Ishikawa (cell line): ENCODE measurements around the gene PEAK1.

Source experiments
- CEBPB ChIP-seq: IDR thresholded peaks from 2 replicates; pipeline ENCODE4 v1.6.1; 2012
- CREB1 ChIP-seq: IDR thresholded peaks from 2 replicates; pipeline ENCODE4 v1.6.1; 2012; ENCODE audit warnings: low read depth
- EGR1 ChIP-seq: IDR thresholded peaks from 2 replicates; pipeline ENCODE4 v1.6.1; 2012
- EP300 ChIP-seq: IDR thresholded peaks from 2 replicates; pipeline ENCODE4 v1.6.1; 2012; ENCODE audit warnings: borderline replicate concordance
- FOXM1 ChIP-seq: IDR thresholded peaks from 2 replicates; pipeline ENCODE4 v1.6.1; 2012; ENCODE audit warnings: low read depth, borderline replicate concordance
- NFIC ChIP-seq: IDR thresholded peaks from 2 replicates; pipeline ENCODE4 v1.6.1; 2012
- RAD21 ChIP-seq: IDR thresholded peaks from 2 replicates; pipeline ENCODE4 v1.6.1; 2012; ENCODE audit warnings: low read depth
- TAF1 ChIP-seq: IDR thresholded peaks from 2 replicates; pipeline ENCODE4 v1.6.1; 2012; ENCODE audit warnings: low read depth, mild to moderate bottlenecking
- TCF12 ChIP-seq: IDR thresholded peaks from 2 replicates; pipeline ENCODE4 v1.6.1; 2012; ENCODE audit warnings: low read depth
- TEAD4 ChIP-seq: IDR thresholded peaks from 2 replicates; pipeline ENCODE4 v1.6.1; 2012
- YY1 ChIP-seq: IDR thresholded peaks from 2 replicates; pipeline ENCODE4 v1.6.1; 2012; ENCODE audit warnings: low read depth
- ZBTB7A ChIP-seq: IDR thresholded peaks from 2 replicates; pipeline ENCODE4 v1.6.1; 2012; ENCODE audit warnings: low read depth
- TF ChIP-seq, protein P1 (sequence below): IDR thresholded peaks from 2 replicates; pipeline ENCODE4 v1.6.1; 2012; ENCODE audit warnings: low read depth, mild to moderate bottlenecking
- TF ChIP-seq, protein P2 (sequence below): IDR thresholded peaks from 2 replicates; pipeline ENCODE4 v1.6.1; 2012
- TF ChIP-seq, protein P3 (sequence below): IDR thresholded peaks from 2 replicates; pipeline ENCODE4 v1.6.1; 2012

PEAK1 gene

DNA sequence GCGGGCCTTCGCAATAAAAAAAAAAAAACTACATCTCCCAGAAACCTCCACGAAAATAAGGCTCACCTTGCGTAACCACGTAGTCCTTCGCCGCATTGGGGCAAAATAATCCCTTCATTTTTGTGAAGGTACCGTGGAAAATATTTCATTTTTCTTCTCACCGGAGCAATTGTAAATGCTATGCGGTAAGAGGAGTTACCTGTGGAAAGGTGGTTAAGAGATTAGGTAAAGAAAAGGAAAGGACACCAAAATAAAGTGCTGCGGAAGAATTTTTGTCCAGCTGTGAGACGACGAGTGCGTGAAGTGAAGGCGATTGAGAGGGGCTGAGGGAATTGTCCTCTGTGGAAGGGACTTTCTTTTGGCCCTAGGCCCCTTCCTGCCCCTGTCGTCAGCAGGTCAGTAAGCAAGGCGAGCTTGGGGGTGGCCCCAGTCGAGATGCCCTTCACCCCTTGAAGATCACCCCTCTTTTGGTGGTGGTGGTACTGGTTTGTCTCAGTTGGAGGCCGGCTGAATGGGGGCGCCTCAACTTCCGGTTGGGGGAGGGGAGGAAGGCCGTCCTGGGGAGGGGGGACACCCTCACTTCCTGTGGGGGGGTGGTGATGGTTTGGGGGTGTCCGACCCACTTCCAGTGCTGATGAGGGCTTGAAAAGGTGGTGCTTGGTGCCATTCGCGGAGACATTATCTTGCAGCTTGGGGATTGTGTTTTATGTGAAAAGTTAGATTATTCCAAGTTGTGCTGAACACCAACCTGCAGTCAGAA, 886 bp upstream of the PEAK1 start, which contains the start of gene HMG20A:
Gene HMG20A (plus strand): TSS at position 279 of the 760 bp plus-strand sequence. CDS start 37,520 bp downstream, outside the sequence.
- TF ChIP-seq FOXM1 (no peak), ZBTB7A (peak; percentile 96), NFIC (no peak), EGR1 (no peak), TAF1 (peak; percentile 80), CREB1 (peak; percentile 72), YY1 (0 out of 2 replicates have a peak, but pooled peaks have one; percentile 47), EP300 (no peak), TEAD4 (no peak), TCF12 (no peak), CEBPB (peak; percentile 95), RAD21 (no peak)
- TF ChIP-seq, protein P1, sequence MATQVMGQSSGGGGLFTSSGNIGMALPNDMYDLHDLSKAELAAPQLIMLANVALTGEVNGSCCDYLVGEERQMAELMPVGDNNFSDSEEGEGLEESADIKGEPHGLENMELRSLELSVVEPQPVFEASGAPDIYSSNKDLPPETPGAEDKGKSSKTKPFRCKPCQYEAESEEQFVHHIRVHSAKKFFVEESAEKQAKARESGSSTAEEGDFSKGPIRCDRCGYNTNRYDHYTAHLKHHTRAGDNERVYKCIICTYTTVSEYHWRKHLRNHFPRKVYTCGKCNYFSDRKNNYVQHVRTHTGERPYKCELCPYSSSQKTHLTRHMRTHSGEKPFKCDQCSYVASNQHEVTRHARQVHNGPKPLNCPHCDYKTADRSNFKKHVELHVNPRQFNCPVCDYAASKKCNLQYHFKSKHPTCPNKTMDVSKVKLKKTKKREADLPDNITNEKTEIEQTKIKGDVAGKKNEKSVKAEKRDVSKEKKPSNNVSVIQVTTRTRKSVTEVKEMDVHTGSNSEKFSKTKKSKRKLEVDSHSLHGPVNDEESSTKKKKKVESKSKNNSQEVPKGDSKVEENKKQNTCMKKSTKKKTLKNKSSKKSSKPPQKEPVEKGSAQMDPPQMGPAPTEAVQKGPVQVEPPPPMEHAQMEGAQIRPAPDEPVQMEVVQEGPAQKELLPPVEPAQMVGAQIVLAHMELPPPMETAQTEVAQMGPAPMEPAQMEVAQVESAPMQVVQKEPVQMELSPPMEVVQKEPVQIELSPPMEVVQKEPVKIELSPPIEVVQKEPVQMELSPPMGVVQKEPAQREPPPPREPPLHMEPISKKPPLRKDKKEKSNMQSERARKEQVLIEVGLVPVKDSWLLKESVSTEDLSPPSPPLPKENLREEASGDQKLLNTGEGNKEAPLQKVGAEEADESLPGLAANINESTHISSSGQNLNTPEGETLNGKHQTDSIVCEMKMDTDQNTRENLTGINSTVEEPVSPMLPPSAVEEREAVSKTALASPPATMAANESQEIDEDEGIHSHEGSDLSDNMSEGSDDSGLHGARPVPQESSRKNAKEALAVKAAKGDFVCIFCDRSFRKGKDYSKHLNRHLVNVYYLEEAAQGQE = 0 out of 2 replicates have a peak, but pooled peaks have one; percentile 5
- TF ChIP-seq, protein P2, sequence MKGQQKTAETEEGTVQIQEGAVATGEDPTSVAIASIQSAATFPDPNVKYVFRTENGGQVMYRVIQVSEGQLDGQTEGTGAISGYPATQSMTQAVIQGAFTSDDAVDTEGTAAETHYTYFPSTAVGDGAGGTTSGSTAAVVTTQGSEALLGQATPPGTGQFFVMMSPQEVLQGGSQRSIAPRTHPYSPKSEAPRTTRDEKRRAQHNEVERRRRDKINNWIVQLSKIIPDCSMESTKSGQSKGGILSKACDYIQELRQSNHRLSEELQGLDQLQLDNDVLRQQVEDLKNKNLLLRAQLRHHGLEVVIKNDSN = no peak
- TF ChIP-seq, protein P3, sequence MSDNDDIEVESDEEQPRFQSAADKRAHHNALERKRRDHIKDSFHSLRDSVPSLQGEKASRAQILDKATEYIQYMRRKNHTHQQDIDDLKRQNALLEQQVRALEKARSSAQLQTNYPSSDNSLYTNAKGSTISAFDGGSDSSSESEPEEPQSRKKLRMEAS = peak; percentile 17; the same call in 1 of the 2 replicates

DNA sequence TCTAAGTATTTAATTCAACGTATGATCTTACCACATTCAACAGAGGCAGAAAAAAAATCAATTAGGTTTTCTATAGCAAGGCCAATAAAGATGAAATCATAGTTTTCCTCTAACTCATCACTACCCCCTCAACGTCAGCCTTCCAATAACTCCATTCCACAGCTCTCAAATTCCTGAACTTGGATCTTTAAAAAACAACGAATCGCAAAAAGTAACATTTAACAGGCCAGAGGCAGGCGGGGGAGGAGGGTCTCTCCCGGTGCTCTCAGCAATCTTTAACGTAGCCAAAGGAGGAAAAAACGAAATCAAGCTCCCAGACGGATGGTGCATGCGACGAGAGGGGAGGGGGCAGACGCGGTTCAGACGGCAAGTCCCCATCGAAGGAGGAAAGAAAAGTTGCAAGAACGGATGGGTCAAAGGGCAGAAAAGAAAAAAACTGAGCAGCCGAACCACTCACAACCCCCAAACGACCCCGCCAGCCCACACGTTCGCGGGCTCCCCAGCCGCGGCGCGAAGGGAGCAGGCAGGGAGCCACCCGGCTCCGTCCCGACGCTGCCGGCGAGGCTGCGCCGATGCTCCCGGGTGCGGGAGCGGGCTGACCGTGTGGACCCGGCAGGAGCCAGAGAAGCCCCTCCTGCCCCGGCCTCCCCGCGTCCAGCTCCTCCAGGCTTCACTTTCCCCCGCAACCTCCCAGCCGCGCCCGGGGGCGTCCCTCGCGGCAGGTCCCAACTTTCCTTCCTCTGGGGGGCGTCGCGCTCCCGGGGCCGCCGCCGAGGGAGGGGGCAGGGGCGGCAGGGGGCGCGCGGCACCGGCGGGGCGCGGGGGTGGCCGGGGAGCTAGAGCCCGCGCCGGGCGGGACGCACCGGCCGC, 703 bp downstream of the PEAK1 start:
- TF ChIP-seq, protein P1 = no peak
- TF ChIP-seq TAF1 (no peak), ZBTB7A (peak; percentile 89)

DNA sequence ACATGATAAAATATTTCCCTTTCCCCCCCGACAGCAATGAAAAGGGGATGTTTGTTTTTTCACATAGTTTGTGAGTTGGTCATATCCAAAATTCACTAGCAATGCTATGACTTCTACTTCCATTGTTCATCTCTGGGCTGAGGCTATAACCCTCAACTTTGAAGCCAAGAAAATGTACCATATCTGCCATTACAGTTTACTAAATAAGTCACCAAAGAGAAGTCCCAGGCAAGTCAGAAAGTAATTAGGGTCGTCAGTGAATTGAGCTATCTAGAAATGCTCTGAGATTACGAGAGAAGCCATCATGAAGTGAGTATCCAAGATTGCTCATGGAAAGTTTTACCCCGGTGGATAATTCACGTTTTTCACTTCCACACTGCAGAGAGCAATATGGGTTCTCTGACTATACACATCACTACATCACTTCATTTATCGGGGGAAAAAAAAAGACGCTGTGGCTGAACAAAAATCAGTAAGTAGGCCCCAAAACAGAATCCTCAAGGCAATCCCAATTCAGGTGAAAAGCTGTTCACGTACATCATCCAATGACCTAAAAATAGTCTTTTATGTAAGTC, 1.4 kb downstream of the PEAK1 start:
- no peak for TF ChIP-seq TEAD4
- TF ChIP-seq, protein P1 = no peak

DNA sequence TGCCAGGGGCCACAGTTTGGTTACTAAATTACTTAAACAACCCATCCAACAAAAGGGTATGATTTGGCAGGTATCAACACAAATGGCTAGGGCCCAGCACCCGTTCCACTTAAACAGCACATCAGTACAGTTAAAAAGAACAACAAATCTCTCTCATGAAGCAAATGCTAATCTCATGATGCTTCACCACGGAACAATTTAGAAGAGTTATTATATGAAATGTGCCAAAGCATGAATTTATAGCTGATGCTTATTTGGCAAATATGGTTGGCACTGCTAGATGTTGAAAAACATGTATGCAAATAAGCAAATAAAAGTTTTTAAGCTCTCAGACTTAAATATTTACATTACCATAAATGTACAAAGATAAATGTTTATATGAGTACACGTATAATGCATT, 2.3 kb downstream of the PEAK1 start:
- no peak for TF ChIP-seq ZBTB7A
- TF ChIP-seq, protein P2 = no peak
- TF ChIP-seq, protein P1 = no peak
- TF ChIP-seq TEAD4 = no peak
- TF ChIP-seq CREB1 = no peak
- no peak for TF ChIP-seq TAF1
- no peak for TF ChIP-seq CEBPB
- no peak for TF ChIP-seq EGR1
- no peak for TF ChIP-seq YY1
- TF ChIP-seq NFIC = no peak
- TF ChIP-seq FOXM1 = no peak
- TF ChIP-seq, protein P3 = no peak
